ENCODE results near the gene DOCK9.

DOCK9 gene

GRCh38 chr13:98885600-98885999 lies 92.3 kb downstream of the DOCK9 start:
- Histone ChIP-seq H3K9ac (ENCODE audit: low read length) (no peak overlapping the region), H3K36me3 (ENCODE audit: control insufficient read depth, insufficient read depth, low read length) (no peaks in the 10 kb centered on the region), H3K4me1 (ENCODE audit: control insufficient read depth, insufficient read depth, low read length) (no peaks in the 10 kb centered on the region), H3K9me3 (ENCODE audit: control insufficient read depth, low read length) (no peaks in the 10 kb centered on the region), H3K27me3 (ENCODE audit: control insufficient read depth, insufficient read depth, low read length) (no peaks in the 10 kb centered on the region), H3K4me3 (ENCODE audit: low read length) (no peak overlapping the region)

GRCh38 chr13:98883998-98884397 lies 93.9 kb downstream of the DOCK9 start:
- Histone ChIP-seq H3K9me3 (ENCODE audit: control insufficient read depth, low read length) (no peaks in the 10 kb centered on the region), H3K36me3 (ENCODE audit: control insufficient read depth, insufficient read depth, low read length) (peaks cover 3% of the 10 kb centered on the region), H3K27me3 (ENCODE audit: control insufficient read depth, insufficient read depth, low read length) (no peaks in the 10 kb centered on the region), H3K4me3 (ENCODE audit: low read length) (no peak overlapping the region), H3K9ac (ENCODE audit: low read length) (no peak overlapping the region), H3K4me1 (ENCODE audit: control insufficient read depth, insufficient read depth, low read length) (no peaks in the 10 kb centered on the region)

- Histone ChIP-seq H3K9ac (ENCODE audit: low read length) (no peak overlapping the region), H3K4me1 (ENCODE audit: control insufficient read depth, insufficient read depth, low read length) (no peaks in the 10 kb centered on the region), H3K27me3 (ENCODE audit: control insufficient read depth, insufficient read depth, low read length) (no peaks in the 10 kb centered on the region), H3K36me3 (ENCODE audit: control insufficient read depth, insufficient read depth, low read length) (peaks cover 3% of the 10 kb centered on the region), H3K9me3 (ENCODE audit: control insufficient read depth, low read length) (no peaks in the 10 kb centered on the region), H3K4me3 (ENCODE audit: low read length) (no peak overlapping the region)
These were observed 96.5 kb downstream of the DOCK9 start for GRCh38 chr13:98881390-98881789.

DNA sequence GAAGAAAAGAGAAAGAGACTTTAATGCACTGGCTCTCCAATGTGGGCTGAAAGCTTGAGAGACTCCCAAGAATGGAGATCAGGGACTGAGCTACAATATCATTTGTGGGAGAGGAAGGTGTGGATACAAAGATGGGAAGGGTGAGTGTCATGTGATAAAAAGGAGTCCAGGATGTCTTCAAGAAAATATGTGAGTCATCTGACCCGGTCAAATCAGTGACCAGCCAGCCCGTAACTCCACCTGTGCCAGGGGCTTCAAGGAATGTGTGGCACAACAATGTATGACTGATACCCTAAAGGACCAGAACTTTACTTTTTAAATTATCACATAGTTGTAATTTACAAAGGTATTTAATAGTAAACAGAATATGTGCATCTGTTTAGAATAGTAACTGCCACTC lies 97.2 kb downstream of the DOCK9 start:
- Histone ChIP-seq H3K36me3 (ENCODE audit: control insufficient read depth, insufficient read depth, low read length) (peaks cover 3% of the 10 kb centered on the region), H3K4me1 (ENCODE audit: control insufficient read depth, insufficient read depth, low read length) (no peaks in the 10 kb centered on the region), H3K9me3 (ENCODE audit: control insufficient read depth, low read length) (no peaks in the 10 kb centered on the region)

DNA sequence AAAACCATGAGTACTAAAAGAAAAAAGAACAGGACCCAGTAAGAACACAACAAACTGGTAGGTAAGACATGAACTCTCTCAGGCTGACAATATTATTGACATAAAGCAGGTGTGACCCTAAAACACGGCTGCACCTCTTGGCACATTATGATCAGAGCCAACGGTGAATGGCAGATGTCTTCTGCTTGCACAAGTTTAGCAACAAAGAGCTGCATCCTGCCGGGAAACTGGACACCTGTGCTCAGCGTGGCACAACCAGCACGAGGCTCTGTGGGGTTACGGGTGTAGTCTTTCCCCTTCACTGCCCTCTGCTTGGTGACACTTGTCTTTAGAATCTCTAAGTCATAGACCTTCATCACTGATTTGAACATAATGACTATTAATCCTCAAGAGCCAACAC lies 97.9 kb downstream of the DOCK9 start:
- no peaks in the 10 kb centered on the region for H3K9me3 ChIP-seq (ENCODE audit: control insufficient read depth, low read length)
- no peaks in the 10 kb centered on the region for H3K4me1 ChIP-seq (ENCODE audit: control insufficient read depth, insufficient read depth, low read length)
- no peak overlapping the region for H3K4me3 ChIP-seq (ENCODE audit: low read length)
- H3K9ac ChIP-seq (ENCODE audit: low read length): no peak overlapping the region
- H3K36me3 ChIP-seq (ENCODE audit: control insufficient read depth, insufficient read depth, low read length): peaks cover 3% of the 10 kb centered on the region
- no peaks in the 10 kb centered on the region for H3K27me3 ChIP-seq (ENCODE audit: control insufficient read depth, insufficient read depth, low read length)

More for the DNA sequence above, 97.2 kb downstream of the DOCK9 start:
- H3K27me3 ChIP-seq (ENCODE audit: control insufficient read depth, insufficient read depth, low read length): no peaks in the 10 kb centered on the region
- H3K9ac ChIP-seq (ENCODE audit: low read length): no peak overlapping the region
- H3K4me3 ChIP-seq (ENCODE audit: low read length): no peak overlapping the region

DNA sequence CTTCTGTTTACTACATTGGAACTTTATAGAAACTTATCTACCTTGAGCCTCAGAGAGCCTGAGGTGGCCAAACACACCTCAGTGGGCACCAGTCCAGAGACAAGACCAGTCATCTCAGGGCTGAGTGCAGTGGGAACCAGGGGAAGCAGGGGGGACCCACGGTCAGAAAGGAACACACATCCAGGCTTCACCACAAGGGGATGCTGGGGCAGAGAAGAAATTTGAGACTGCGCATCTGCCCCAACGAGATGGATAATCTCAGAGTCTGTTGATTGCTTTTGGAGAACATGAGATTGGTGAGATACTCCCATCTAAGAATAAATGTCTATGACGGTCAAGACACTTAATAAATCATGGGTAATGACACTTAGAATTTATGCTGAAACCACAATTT lies 98.7 kb downstream of the DOCK9 start:
- Histone ChIP-seq H3K4me1 (ENCODE audit: control insufficient read depth, insufficient read depth, low read length) (no peaks in the 10 kb centered on the region), H3K9ac (ENCODE audit: low read length) (no peak overlapping the region), H3K27me3 (ENCODE audit: control insufficient read depth, insufficient read depth, low read length) (no peaks in the 10 kb centered on the region), H3K9me3 (ENCODE audit: control insufficient read depth, low read length) (no peaks in the 10 kb centered on the region), H3K36me3 (ENCODE audit: control insufficient read depth, insufficient read depth, low read length) (peaks cover 3% of the 10 kb centered on the region), H3K4me3 (ENCODE audit: low read length) (no peak overlapping the region)

DNA sequence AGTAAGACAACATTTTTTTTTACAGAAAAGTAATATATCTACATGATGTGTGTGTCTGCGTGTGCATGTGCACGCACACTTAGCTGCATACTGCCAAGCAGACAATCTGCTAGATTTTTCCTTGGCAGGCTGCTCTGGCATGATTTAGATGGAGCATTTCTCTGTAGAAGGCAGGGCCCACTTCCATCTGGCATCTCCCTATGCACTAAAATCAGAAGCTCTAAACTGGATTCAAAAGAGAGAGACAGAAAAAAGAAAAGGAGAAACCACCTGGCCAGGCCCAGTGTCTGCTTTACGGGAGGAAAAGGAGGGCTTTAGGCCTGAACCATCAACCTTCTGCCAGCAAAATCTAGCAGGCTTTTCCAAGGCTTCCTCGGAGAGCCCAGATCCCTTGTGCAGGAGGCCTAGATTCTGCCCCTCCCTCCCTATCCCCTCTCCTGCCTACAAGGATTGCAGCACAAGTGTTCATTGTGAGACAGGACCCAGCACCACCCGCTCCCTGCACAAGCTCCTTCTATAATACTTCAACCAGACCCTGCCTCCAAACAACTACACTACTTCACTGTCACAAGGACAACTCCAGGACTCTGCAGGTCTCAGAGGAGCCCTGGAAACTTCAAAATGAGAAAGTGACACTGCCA lies 99.3 kb downstream of the DOCK9 start:
- Histone ChIP-seq H3K4me3 (ENCODE audit: low read length) (no peak overlapping the region), H3K4me1 (ENCODE audit: control insufficient read depth, insufficient read depth, low read length) (no peaks in the 10 kb centered on the region), H3K27me3 (ENCODE audit: control insufficient read depth, insufficient read depth, low read length) (no peaks in the 10 kb centered on the region), H3K9me3 (ENCODE audit: control insufficient read depth, low read length) (no peaks in the 10 kb centered on the region), H3K36me3 (ENCODE audit: control insufficient read depth, insufficient read depth, low read length) (peaks cover 3% of the 10 kb centered on the region), H3K9ac (ENCODE audit: low read length) (no peak overlapping the region)

DNA sequence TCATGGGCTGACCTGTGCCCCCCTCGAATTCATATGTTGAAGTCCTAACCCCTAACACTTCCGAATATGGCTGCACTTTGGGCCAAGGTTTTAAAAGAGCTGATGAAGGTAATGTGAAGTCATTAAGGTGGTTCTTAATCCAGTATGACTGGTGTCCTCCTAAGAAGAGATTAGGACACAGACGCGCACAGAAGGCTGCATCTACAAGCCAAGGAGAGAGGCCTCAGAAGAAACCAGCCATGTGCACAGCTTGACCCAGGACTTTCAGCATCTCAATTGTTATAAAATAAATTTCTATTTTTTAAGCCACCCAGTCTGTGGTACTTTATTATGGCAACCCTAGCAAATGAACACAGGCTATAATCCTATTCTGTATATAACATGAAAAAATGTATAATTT lies 99.9 kb downstream of the DOCK9 start:
- Histone ChIP-seq H3K4me1 (ENCODE audit: control insufficient read depth, insufficient read depth, low read length) (no peaks in the 10 kb centered on the region), H3K36me3 (ENCODE audit: control insufficient read depth, insufficient read depth, low read length) (peaks cover 3% of the 10 kb centered on the region), H3K9me3 (ENCODE audit: control insufficient read depth, low read length) (no peaks in the 10 kb centered on the region), H3K9ac (ENCODE audit: low read length) (no peak overlapping the region), H3K27me3 (ENCODE audit: control insufficient read depth, insufficient read depth, low read length) (no peaks in the 10 kb centered on the region), H3K4me3 (ENCODE audit: low read length) (no peak overlapping the region)

GRCh38 chr13:98877466-98877865 lies 100.4 kb downstream of the DOCK9 start:
- H3K4me3 ChIP-seq (ENCODE audit: low read length): no peak overlapping the region
- H3K27me3 ChIP-seq (ENCODE audit: control insufficient read depth, insufficient read depth, low read length): no peaks in the 10 kb centered on the region
- H3K4me1 ChIP-seq (ENCODE audit: control insufficient read depth, insufficient read depth, low read length): no peaks in the 10 kb centered on the region
- peaks cover 3% of the 10 kb centered on the region for H3K36me3 ChIP-seq (ENCODE audit: control insufficient read depth, insufficient read depth, low read length)
- H3K9me3 ChIP-seq (ENCODE audit: control insufficient read depth, low read length): no peaks in the 10 kb centered on the region
- H3K9ac ChIP-seq (ENCODE audit: low read length): no peak overlapping the region

DNA sequence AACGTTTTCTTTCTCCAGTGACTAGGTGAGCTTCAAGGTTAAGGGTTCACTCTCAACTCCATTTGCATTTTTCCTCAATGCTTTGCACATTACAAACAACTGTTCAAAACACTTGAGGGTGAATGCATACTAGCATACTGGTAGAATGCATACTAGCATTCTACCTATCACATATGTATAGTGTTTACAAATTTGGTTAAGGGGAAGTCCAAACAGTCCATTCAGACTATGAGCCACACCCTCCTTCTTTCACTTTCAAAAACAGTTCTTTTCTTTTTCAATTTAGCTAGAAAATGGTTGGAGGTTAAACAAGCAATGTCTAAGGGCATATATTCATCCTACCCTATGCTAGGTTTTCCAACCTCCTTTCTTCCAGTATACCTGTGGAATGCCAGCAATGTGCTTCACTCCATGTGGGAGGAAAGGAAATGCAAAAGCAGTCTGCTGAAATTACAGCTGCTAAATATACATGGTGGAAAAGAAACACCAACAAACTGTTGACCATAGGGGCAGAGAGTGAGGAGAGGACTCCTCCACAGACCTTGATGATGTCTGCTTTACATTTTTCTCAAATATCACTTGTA lies 102.6 kb downstream of the DOCK9 start:
- H3K4me1 ChIP-seq (ENCODE audit: control insufficient read depth, insufficient read depth, low read length): no peaks in the 10 kb centered on the region
- no peak overlapping the region for H3K9ac ChIP-seq (ENCODE audit: low read length)
- H3K36me3 ChIP-seq (ENCODE audit: control insufficient read depth, insufficient read depth, low read length): peaks cover under 1% of the 10 kb centered on the region
- H3K27me3 ChIP-seq (ENCODE audit: control insufficient read depth, insufficient read depth, low read length): no peaks in the 10 kb centered on the region
- no peaks in the 10 kb centered on the region for H3K9me3 ChIP-seq (ENCODE audit: control insufficient read depth, low read length)
- H3K4me3 ChIP-seq (ENCODE audit: low read length): no peak overlapping the region

DNA sequence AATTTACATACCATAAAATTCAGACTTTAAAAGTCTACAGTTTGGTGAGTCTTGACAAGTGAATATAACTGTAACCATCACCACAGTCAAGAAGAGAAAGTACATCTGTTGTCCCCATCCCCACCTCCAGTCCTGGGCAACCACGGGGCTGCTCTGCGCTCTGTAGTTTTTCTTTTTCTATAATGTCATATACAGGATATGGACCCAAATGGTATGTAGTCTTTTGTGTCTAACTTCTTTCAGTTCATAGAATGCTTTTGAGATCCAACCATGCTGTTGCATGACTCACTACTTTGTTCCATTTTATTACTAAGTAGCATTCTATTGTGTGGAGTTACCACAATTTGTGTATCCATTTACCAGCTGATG lies 103.9 kb downstream of the DOCK9 start:
- no peaks in the 10 kb centered on the region for H3K36me3 ChIP-seq (ENCODE audit: control insufficient read depth, insufficient read depth, low read length)
- no peak overlapping the region for H3K9ac ChIP-seq (ENCODE audit: low read length)
- no peaks in the 10 kb centered on the region for H3K4me1 ChIP-seq (ENCODE audit: control insufficient read depth, insufficient read depth, low read length)
- no peaks in the 10 kb centered on the region for H3K9me3 ChIP-seq (ENCODE audit: control insufficient read depth, low read length)
- no peak overlapping the region for H3K4me3 ChIP-seq (ENCODE audit: low read length)
- H3K27me3 ChIP-seq (ENCODE audit: control insufficient read depth, insufficient read depth, low read length): no peaks in the 10 kb centered on the region

DNA sequence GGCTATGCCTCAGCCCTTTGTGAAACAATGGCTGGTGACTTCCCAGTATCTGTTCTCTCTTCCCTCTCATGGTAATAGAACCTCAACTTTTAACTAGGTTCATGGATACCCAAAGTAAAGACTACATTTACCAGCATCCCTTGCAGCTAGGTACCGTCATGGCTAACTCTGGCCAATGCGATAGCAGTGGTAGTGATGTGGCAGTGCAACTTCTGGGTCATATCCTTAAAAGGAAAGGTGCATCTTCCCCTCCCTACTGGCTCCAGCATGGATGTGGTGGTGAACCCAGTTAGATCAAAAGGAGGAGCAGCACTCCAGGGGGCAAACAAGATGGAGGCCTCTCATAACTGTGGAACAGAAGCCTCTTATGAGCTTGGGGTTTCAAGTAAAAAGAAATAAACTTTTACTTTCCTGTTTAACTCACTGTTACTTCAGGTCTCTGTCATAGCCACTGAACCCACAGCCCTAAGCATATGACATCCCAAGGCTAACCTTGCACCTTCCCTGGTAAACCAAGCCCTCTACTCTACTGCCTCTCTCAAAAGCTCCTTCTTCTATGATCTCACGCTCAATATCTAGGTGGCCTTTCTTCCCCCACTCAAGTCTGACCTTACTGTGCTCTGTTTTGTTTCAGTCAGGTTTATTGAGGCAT lies 104.4 kb downstream of the DOCK9 start:
- Histone ChIP-seq H3K4me3 (ENCODE audit: low read length) (no peak overlapping the region), H3K9me3 (ENCODE audit: control insufficient read depth, low read length) (no peaks in the 10 kb centered on the region), H3K4me1 (ENCODE audit: control insufficient read depth, insufficient read depth, low read length) (no peaks in the 10 kb centered on the region), H3K36me3 (ENCODE audit: control insufficient read depth, insufficient read depth, low read length) (no peaks in the 10 kb centered on the region), H3K27me3 (ENCODE audit: control insufficient read depth, insufficient read depth, low read length) (no peaks in the 10 kb centered on the region), H3K9ac (ENCODE audit: low read length) (no peak overlapping the region)
